GM12801 (cell line): ENCODE data around the gene RNH1.

Source experiments
- CTCF ChIP-seq: IDR thresholded peaks from one replicate; pipeline ENCODE4 v1.5.1; 2011; ENCODE audit warnings: control low read depth; ENCODE audit not compliant: insufficient read length; ENCODE audit errors: extremely low read depth

Gene RNH1

DNA sequence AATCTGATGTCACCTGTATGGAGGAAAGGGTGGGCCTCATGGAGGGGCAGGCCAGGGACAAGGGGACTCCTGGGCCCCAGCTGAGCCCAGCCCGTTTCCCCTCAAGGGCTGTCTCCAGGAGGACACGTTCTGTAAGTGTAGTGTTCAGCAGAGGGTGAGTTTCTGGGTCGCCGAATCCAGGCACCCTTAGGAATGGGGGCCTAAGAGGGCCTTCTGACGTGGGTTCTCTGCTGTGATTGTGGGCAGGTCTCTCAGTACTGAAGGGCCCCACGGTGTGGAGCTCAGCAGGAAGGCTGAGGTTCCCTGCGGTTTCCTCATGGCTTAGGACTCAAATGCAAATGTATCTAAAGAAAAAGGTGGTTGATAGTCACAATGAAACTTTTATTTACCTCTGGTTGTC is 50.5 kb downstream of the RNH1 start:
- TF ChIP-seq CTCF, result no peak

GRCh38 chr11:455566-456147 is 51.4 kb downstream of the RNH1 start:
- no peak for TF ChIP-seq CTCF

- no peak for TF ChIP-seq CTCF
These were observed 52.1 kb downstream of the RNH1 start for GRCh38 chr11:454801-455565.

DNA sequence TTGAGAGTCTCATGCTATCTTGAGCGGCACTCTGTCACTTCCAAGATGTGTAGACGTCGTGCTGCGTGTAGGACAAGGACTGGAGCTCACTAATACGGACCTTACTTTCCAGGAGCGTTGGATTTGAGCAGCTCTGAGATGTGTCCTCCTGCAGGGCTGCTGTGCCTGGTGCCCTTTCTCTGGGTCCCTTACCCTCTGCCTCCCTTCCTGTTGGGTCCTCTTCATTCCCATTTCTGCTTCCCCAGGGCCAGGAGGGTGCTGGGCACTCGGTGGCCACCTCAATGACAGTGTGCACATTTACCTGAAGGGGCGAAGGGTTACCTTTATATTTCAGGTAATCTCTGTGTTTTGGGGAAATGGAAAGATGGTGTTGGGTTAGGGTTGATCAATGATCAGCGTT is 53.0 kb downstream of the RNH1 start:
- TF ChIP-seq CTCF, result no peak

GRCh38 chr11:453564-453963 is 53.5 kb downstream of the RNH1 start:
- no peak for TF ChIP-seq CTCF

DNA sequence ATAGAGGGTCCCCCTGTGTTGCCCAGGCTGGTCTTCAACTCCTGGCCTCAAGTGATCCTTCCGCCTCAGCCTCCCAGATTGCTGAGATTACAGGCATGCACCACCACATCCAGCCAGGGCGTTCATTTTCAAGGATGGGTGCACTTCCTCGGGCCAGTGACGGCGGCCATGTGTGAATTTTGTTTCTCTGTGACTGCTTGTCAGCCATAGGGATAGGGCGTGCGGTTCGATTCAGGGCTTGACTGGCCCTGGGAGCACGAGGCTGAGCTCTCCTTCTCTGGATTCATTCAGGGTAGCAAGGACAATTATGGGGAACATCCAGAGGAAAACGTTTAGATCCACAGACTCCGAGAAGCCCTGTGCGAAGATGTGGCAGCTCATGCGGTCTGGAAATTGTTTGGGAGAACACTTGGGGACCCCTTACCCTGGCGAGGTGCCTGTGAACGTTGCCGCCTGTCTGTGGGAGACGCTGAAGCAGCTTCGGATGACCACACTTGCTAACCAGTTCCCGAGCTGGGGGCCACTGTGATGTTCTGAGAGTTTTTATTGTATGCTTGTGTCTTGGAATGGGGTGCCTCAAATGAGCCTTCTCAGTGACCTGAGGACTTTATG is 54.0 kb downstream of the RNH1 start:
- no peak for TF ChIP-seq CTCF

GRCh38 chr11:452203-452744 is 54.8 kb downstream of the RNH1 start:
- TF ChIP-seq CTCF, result no peak
